ENCODE measurements around the gene MATN4. TPM values are rescaled to one million over a fixed set of nuclear protein-coding genes. Genes with fewer than 3 reads are reported as not detected.

Gene MATN4
- total RNA-seq, 1 experiment from 2014 or later, result 0.64 TPM

- BruUV-seq (replicated peaks), result no TSS peak
- ChIA-PET POLR2A (no interaction called here), RAD21 (ENCODE audit: low non-redundant PET in 1 of 2, low total read pairs in 2 of 2, uncharacterized antibody in 2 of 2, unreplicated experiment in 2 of 2) (no interaction called here), CTCF (interaction anchor here (0.8 to 5.4 kb wide), 10 partner anchors 9 to 274 kb away, joined by 3 to 30 read pairs (median 4); no protein-coding TSS in a partner anchor)
- no peak for TF ChIP-seq REST (IDR thresholded peaks at IDR 0.05; ENCODE audit: low read depth)
- TF ChIP-seq CEBPB (IDR thresholded peaks at IDR 0.05; ENCODE audit: low read depth), result no peak
- no peak for TF ChIP-seq EZH2phosphoT487 (IDR thresholded peaks at IDR 0.05; ENCODE audit: borderline replicate concordance)
- no peak for TF ChIP-seq ELF1 (IDR thresholded peaks at IDR 0.05; ENCODE audit: borderline replicate concordance, low read depth)
- 0 out of 2 replicates have a peak, but pooled peaks have one; percentile 1 for TF ChIP-seq MAX (IDR thresholded peaks at IDR 0.05)
- TF ChIP-seq CBX3 (IDR thresholded peaks at IDR 0.05; ENCODE audit: low read depth), result 0 out of 2 replicates have a peak, but pooled peaks have one; percentile 10
- peaks cover 0 to 12% of the 10 kb centered on the region in 2 experiments; a peak in 2 of 4 replicates for H3K4me1 ChIP-seq (ENCODE audit: control insufficient read depth in 1 of 2, insufficient read depth in 2 of 2, low read length in 2 of 2)
- no peaks in the 10 kb centered on the region for H3K27me3 ChIP-seq (ENCODE audit: insufficient read depth, low read length)
- 0 out of 2 replicates have a peak overlapping the region, but pooled peaks have one; percentile 52 for H3K9ac ChIP-seq (ENCODE audit: low read length)
- no peaks in the 10 kb centered on the region for H3K79me2 ChIP-seq (ENCODE audit: insufficient read depth, low read length)
- DNase-seq (ENCODE audit: low read depth, low spot score), result no peak
- H3K4me3 ChIP-seq (replicated peaks in 1 of 2; ENCODE audit: low read depth in 1 of 2, low read length in 2 of 2), result peak overlapping the region in 1 of 2 experiments; percentile 59; a peak in 2 of 4 replicates
- no peaks in the 10 kb centered on the region for H4K20me1 ChIP-seq (ENCODE audit: insufficient read depth)
- no peak overlapping the region for H3K27ac ChIP-seq (ENCODE audit: low read depth, low read length)
- H3K4me2 ChIP-seq (ENCODE audit: low read length), result peak overlapping the region; percentile 87
- peaks cover 0 to 3% of the 10 kb centered on the region in 2 experiments; a peak in 1 of 4 replicates for H3K9me3 ChIP-seq (ENCODE audit: control insufficient read depth in 1 of 2, insufficient read depth in 1 of 2, low read depth in 1 of 2, low read length in 2 of 2)
- H2AFZ ChIP-seq (ENCODE audit: low read depth, low read length, poor library complexity, severe bottlenecking), result peak overlapping the region; percentile 81
- no peaks in the 10 kb centered on the region for H3K36me3 ChIP-seq (ENCODE audit: control insufficient read depth in 1 of 2, insufficient read depth in 2 of 2, low read length in 2 of 2)
- intact Hi-C loops (cut with micrococcal nuclease), result no loop called here
- H3K9me2 ChIP-seq (ENCODE audit: insufficient read depth), result no peaks in the 10 kb centered on the region
- no peak for ATAC-seq
These were observed 14.1 kb downstream of the MATN4 start for GRCh38 chr20:45294003-45294368.
